GM21360 (cell line): ENCODE data around the gene HDAC9.

Source experiments
- ATAC-seq: cut with Tn5 transposase; IDR thresholded peaks from one replicate; pipeline ENCODE4 v1.9.1; 2021; ENCODE audit warnings: mild to moderate bottlenecking, moderate library complexity; ENCODE audit not compliant: unreplicated experiment

Gene HDAC9

DNA sequence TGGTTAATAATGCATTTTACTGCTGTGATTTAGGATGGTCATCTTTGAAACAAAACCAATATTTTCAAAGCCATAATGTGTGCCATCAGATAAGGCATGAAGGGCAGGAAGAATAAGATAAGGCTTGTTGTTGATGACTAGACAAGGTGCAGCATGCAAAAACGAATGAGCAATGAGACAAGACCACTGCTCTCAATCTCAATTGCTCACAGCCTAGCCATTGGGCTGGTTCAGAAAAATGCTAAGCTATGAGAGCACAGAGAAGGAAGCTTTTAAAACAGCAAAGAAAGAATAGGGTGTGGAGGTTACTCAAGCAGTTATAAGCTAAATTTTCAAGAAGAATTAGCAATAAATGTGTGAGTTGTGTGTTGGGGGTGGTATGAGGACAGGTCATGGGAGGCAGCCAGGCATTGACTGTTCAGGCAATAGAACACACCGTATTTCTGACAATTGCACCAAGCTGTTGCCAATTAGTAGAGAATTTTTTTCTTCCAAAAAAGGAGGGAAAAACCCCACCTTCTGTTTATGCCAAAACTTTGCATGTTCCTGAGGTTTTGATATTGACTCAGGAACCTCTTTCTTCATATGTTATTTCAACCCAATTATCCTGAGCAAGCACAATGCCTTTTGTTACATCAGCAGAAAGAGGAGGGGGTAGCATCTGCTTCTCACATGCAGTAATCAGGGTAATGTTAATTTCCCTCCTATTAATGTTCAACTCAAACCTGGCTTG, 276.5 kb downstream of the HDAC9 start:
- ATAC-seq: no peak

DNA sequence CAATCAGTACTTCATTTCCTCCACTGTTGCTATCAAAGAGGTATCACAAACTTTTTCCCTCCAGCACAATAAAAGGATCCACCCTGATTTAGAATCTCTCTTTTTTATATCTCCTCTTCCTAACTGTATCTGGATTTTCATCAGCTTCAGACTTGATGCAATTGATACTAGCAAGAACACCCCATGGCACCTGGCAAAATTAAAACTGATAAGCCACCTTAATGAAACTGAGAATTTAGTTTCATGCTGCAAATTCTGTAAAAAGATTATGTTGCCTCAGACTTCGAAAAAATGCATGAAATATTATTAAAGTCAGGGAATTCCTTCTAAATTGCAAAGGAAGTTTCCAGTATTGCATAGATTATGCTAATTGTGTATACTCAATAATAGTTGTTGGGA, 277.0 kb downstream of the HDAC9 start:
- ATAC-seq: no peak

DNA sequence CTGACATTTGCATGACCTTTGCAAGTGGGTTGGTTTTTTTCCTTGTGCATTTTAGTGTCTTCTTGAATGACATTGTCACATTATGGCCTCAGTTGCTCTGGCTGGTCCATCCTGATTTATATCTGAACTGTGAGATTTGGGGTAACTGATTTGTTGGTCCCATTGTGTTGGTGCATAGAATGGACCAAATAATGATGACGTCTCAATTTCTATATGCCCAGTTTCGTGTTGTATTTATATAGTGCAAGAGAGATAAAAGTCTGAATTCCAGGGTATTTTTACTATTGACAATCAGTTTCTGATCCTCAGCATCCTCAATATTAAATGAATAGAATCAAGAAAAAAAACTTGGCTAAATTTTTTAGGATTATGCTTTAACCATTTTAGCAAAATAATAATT, 281.8 kb downstream of the HDAC9 start:
- no peak for ATAC-seq

DNA sequence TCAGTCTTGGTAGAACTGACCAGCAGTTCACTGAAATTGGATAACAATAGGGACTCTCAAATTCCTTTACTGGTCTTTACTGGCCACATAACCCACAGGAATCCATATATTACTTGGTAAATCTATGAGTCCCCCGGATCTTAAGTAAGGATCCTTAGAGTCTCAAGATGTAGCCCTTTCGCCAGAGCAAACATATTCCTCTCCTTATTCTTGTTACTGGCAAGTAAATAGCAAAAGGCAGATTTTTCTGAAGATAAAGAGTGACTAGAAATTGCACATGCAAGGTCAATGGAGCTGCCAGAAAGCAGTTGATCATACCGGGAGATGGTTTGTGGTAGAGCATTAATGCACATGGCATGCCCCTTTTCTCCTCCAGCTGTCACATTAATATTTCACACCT, 283.0 kb downstream of the HDAC9 start:
- ATAC-seq: no peak

DNA sequence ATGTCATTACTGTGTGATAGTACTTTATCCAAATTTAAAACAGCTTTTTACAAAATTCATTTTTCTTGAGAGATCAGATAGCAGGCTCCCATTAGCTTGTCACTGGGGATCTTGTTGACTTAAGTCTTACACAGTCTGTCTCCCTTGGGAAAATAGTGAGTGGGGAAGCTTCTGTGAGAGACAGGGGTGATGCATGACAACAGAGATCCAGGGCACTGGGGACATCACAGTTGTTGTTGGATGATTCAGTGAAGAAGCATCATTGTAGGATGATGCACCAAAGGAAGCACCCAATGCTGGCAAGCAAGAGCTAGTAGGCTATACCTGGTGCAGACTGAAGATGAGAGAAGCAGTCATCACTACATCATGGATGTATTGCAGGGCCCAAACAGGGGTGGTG, 284.7 kb downstream of the HDAC9 start:
- no peak for ATAC-seq

DNA sequence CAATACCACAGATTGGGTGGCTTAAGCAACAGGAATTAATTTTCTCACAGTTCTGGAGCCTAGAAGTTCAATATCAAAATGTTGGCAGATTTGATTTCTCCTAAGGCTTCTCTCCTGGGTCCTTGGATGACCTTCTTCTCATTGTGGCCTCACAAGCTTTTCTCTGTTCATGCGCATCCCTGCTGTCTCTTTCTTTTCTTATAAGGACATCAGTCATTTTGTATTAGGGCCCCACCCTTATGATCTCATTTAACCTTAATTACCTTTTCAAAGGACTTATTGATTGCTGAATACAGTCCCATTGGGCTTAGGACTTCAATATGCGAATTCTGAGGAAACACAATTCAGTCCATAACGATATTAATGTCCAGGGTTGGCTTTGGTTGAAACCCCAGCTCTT, 285.4 kb downstream of the HDAC9 start:
- ATAC-seq: no peak

DNA sequence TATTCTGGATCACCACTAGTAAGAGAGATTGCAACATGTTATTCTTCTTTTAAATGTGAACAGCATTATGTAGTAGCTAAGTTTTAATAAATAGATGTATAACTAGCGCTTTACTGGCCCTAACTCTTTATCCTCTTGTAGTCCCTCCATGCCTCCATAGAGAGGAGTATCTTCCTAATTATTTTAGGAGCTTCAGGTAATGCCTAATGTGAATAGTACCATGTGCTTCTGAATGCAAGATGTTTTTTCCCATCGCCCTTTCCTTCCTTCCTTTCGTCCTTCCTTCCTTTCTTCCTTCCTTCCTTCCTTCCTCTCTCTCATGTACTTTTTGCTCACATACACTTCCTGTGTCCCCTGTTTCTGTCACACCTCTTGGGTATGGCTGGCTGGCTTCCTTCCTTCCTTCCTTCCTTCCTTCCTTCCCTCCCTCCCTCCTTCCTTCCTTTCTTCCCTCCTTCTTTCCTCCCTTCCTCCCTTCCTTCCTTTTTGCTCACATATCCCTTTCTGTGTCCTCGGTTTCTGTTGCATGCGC, 290.7 kb downstream of the HDAC9 start:
- no peak for ATAC-seq

DNA sequence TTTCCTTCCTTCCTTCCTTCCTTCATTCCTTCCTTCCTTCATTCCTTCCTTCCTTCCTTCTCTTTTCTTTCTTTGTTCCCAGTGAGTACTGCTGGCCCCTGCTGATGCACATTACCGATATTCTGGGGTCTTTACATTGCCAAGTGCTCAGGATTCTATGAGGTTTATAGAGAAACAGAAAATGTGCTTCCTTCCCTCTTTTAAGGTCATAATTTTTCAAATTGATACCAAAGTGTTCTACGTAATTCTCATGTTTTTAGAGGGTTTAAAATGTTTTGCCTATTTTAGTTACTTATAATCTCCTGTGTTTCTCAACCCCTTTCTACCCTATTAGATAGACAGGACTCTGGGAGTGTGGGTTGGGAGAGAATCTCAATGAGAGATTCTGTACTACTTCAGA, 291.2 kb downstream of the HDAC9 start:
- ATAC-seq: no peak

DNA sequence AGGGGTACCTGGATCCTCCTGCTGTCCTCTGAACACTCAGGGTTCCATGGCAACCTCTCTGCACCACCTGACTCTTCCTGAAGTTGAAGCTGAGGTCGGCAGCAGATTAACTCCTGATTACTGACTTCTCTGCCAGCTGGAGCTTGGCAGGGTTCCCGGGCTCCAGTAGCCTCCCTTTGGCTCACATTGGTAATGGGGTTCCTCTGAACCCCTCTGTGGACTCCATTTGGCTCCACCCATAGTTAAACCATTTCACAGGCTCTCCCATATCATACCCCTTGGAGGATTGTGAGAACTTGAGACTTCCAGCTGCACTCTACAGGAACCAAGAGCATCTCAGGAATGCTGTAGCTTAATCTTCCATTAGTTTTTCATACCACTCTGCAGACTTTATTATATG, 292.5 kb downstream of the HDAC9 start:
- ATAC-seq: no peak

DNA sequence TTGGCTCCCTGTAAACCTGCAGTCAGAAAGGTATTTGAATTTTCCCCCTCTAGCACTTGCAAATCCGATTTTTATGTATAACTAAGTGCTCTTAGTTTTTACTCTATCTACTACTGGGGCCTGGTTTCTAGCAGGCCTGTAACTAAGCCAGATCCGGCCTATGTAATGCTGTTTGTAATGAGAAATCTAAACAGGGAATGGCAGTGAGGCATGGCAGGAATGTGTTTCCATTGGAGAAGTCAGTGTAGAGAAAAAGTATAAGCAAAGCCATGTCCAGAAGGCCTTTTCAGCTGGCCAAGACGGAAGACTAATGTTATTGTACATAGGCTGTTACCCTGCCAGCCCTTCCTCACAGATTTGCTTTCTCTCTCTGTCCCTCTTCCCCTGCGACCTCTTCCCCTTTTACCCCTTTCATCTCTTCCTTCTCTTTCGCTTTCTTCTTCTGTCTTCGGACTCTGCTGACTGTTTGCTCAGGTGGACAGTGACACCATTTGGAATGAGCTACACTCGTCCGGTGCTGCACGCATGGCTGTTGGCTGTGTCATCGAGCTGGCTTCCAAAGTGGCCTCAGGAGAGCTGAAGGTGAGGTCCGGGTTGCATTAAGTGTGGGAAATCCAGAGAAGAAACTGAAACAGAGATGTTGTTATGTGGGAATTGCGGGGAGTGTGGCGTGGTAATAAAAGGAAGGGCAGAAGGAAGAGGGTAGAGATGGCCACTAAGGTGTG, 297.5 kb downstream of the HDAC9 start:
- ATAC-seq: no peak

DNA sequence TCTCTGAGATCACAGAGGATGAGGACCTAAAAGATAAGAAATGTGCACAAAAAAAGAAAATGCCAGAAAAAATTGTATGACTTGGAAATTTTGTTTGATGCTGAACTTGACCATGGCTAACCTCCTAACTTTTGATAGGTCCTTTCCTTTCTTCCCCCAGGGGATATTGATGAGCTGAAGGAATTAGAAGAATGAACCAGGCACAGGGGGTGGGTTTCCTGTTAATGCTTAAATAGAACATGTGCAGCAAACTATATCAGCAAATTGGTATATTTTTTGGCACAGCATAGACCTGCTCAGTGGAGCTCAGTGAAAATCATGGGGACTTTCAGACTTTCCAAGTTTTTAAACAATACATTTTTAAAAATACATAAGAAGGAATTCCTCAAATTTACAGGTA, 300.7 kb downstream of the HDAC9 start:
- no peak for ATAC-seq

DNA sequence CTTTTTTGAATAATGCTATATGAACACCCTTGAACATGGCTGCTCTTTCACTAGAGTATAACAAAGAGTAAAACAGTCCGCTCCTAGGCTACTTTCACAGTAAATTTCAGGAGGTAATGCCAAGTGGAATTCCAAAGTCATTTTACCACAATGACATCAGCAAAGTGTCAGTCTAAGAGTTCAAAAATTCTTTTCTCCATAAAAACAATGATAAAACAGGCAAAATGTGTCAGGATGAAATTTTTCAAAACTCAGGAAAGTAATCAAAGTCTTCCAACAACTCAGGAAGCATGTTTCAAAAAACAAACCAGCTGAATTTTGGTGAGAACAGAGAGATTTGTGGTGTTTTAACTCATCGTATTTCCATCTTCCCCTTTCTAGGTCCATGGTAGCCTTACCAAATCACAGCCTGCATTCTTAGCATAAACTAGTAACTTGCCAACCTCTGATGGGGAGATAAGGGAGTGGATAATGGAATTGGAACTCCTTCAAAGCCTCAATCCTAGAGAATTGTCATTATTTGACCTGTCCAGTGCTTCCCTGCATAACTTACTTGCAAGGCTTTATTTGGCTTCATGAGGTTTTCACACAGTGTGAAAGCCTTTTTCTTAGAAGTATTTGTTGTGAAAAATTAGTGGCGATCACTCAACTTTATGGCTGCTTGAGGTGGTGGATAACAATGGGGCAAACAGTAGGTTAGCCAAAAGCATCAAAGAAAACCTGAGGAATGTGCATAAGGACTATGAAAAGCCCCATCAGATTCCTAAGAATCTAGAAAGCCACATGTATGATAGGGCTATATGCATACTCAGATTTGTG, 302.7 kb downstream of the HDAC9 start:
- ATAC-seq: no peak

DNA sequence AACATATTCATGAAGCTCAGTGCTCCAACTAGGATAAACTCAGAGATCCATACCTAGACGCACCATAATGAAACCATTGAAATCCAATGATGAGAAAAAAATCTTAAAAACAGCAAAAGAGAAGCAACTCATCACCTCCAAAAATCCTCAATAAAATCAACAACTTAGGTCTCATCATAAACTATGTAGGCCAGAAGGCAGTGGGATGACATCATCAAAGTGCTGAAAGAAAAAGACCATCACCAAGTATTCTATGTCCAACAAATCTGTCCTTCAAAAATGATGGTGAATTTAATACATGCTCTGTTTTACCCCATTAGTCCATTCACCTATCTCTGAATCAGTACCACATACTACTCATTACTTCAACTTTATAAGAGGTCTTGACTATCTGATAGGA, 304.4 kb downstream of the HDAC9 start:
- no peak for ATAC-seq

DNA sequence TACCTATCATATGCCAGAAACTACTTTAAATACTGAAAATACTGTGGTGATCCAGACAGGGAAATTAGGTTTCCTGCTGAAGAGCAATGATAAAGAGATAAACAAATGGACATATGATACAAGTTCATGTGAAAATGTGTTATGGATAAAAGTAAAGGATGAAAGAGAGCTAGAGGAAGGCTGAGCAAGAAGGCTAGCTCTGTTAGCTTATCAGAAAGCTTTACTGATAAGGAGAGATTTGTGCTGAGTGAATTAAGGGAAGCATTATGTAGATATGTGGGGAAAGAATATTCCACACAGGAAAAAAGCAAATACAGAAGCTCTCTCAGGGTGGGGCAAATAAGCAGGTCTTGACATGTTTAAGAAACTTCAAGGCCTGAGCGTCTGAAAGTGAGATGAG, 308.4 kb downstream of the HDAC9 start:
- ATAC-seq: no peak

DNA sequence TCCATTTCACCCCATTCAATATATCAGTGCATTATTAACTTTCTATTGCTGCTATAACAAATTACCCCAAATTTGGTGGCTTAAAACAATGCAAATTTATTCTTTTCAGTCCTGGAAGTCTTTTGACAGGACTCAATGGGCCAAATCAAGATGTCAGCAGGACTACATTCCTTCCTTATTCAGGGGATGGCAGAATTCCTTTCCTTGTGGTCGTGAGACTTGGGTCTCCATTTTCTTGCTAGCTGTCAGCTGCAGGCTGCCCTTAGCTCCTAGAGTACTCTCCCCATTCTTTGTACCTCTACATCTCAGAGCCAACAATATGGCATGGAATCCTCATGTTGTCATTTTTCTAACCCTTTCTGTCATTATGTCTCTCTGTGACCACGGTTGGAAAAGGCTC, 310.6 kb downstream of the HDAC9 start:
- no peak for ATAC-seq

DNA sequence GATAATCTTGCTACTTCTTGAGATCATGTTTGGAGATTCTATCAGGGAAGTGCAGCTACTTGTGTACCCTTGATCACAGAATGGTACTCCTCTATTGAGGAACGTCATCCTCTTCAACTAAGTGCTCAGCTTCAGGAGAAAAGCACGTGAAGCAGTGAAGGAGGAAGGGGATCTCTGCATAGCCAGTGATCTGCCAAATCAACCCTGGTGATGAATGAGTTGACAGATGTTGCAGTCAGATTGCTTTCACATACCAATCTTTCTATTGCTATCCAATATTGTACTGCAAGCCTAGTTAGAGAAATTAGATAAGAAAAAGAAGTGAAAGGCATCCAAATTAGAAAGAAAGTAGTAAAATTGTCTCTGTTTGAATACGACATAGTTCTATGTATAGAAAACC, 312.5 kb downstream of the HDAC9 start:
- ATAC-seq: no peak

DNA sequence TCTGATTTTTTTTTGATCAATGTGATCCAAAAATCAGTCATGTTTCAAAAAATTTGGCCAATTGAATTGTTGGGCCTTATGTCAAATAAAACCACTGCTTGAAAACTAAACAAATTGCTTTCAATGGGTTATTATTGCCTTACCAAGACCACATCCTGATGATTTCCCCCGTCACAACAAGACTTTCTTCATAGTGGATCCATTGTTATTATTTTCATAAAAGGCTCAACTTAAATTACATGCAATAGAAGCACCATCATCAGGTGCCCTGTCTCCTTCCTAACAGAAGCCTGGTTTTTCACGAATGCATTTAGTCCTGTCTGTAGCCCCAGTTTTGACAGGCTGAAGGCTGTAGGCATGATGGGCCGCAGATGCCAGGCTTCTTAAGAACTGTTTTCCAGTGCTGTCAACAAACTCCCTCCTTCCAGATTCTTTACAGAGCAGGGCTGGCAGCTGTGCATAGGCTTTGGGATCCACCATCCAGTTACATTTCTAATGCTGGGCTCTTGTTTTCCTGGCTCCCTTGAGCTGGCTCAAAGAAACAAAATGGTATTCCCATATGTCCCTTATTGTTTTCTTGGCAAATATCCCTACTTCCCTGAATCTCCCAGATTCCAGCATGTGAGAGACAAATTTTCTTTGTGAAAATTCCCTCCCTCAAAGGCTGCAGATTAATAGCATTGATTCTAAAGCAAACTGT, 319.9 kb downstream of the HDAC9 start:
- ATAC-seq: no peak

DNA sequence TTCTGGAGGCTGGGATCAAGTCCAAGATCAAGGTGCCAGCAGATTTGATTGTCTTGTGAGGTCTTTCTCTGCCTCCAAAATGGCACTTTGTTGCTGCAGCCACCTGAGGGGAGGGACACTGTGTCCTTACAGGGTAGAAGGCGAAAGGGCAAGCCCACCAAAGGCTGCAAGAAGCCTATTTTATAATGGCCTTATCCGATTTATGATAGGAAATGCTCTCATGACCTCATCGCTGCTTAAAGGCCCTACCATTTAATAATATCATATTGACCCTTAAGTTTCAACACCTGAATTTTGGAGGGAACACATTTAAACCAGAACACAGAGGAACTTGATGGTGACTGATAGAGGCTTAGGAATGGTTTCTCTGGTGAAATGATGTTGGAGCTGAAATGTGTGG, 325.4 kb downstream of the HDAC9 start:
- ATAC-seq: no peak

DNA sequence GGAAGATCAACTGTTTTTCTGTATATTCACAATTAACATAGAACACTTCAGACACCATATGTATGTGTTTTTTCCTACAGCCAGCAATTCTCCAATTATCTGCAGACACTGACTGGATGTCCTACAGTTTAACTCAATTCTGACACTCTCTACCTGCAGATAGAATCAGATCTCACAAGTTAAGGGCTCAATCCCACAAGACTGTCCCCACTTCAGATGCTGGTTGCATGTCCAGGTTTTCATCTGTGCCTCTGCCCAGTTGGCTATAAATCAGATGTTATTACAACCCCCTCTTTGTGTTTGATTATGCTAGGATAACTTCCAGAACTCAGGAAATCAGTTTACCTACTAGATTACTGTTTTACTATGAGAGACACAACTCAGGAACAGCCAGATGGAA, 326.0 kb downstream of the HDAC9 start:
- ATAC-seq: no peak

DNA sequence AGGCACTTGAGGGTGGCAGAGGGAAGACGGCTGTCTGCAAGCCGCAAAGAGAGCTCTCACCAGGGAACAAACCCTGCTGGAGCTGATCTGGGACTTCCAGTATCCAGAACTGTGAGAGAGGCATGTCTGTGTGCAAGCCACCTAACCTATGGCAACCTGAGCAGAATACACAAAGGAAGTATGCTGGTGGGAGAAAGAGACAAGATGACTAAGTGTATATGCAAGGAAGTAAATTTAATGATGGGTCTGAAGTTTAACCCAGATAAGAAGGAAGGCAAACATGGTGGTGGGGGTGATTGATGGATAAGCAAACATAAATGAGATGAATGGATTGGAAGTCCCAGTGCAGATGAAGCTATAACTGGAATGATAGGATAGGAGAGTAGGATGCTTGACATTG, 328.6 kb downstream of the HDAC9 start:
- ATAC-seq: no peak
